ENCODE data around the gene CD33.

CD33 gene

GRCh38 chr19:51259348-51260245 is 34.7 kb downstream of the CD33 start:
- DNase-seq (ENCODE audit: low read depth), result no peak

- no peak for DNase-seq (ENCODE audit: low read depth)
Measured at GRCh38 chr19:51263808-51264207, 38.9 kb downstream of the CD33 start.

- no peak for DNase-seq (ENCODE audit: low read depth)
Measured at GRCh38 chr19:51271067-51271466, 46.2 kb downstream of the CD33 start.

- no peak for DNase-seq (ENCODE audit: low read depth)
Measured at GRCh38 chr19:51272183-51272810, 47.4 kb downstream of the CD33 start.

GRCh38 chr19:51274049-51274770 is 49.3 kb downstream of the CD33 start:
- no peak for DNase-seq (ENCODE audit: low read depth)

GRCh38 chr19:51277112-51277511 is 52.2 kb downstream of the CD33 start:
- DNase-seq (ENCODE audit: low read depth), result no peak

- DNase-seq (ENCODE audit: low read depth), result no peak
Measured at GRCh38 chr19:51282335-51282734, 57.5 kb downstream of the CD33 start.

- DNase-seq (ENCODE audit: low read depth), result no peak
Measured at GRCh38 chr19:51285682-51286081, 60.8 kb downstream of the CD33 start.

Measured in fibroblast of gingiva (primary cell).